Right cardiac atrium (tissue), 5 donors: Measurements from ENCODE around the gene CCNG1. TPM values are rescaled to one million over a fixed set of nuclear protein-coding genes. Genes with fewer than 3 reads are reported as not detected.
"Not testable (repeated sequence)": the region's sequence is repeated elsewhere in the genome, so short reads cannot be mapped to it uniquely, and the experiment has no call there.

Source experiments
- ATAC-seq, 2 donors: fragments of 200-7000 bp; cut with Tn5 transposase; one replicate each; pipeline versions ENCODE4 v1.8.0 to v1.9.1; 2020; ENCODE audit warnings: moderate library complexity in 2 of 2, mild to moderate bottlenecking in 1 of 2
- DNase-seq, 3 donors: peaks; one replicate each; pipeline ENCODE4 v3.0.0-alpha.2; 2020
- H3K27ac ChIP-seq: one replicate; pipeline ENCODE4 v1.5.1; 2013; ENCODE audit warnings: mild to moderate bottlenecking, low read length, control low read depth, moderate library complexity
- H3K27me3 ChIP-seq: one replicate; pipeline ENCODE4 v1.6.1; 2013; ENCODE audit not compliant: control insufficient read depth, insufficient read depth
- H3K4me1 ChIP-seq: one replicate; pipeline ENCODE4 v1.6.1; 2013; ENCODE audit warnings: low read length; ENCODE audit not compliant: control insufficient read depth, insufficient read depth
- H3K4me3 ChIP-seq: one replicate; pipeline ENCODE4 v1.5.1; 2013; ENCODE audit warnings: low read length, control low read depth
- H3K9me3 ChIP-seq: one replicate; pipeline ENCODE4 v1.6.1; 2013; ENCODE audit warnings: low read length; ENCODE audit not compliant: control insufficient read depth
- WGBS: extraction: QIAGEN DNeasy Blood & Tissue Kit; methylation state at CpG from one replicate; pipeline ENCODE4 v1.1.7; 2013; 5-methylcytosine and 5-hydroxymethylcytosine counted together
- intact Hi-C, 4 donors: fragments of 100-400 bp; cut with DNase I; formaldehyde crosslinking; loops; one replicate each; pipeline versions ENCODE4 v1.11.0 to v1.14.0; 2022 to 2023
- long read RNA-seq, 4 donors: library from polyadenylated mRNA; unstranded; transcript quantifications; one replicate each; pipeline ENCODE4 v2.0.0, GENCODE V29; 2020 to 2021
- polyA plus RNA-seq: library from polyadenylated mRNA; stranded (reverse); fragments of 200-250 nt; gene quantifications from one replicate; pipeline ENCODE4 v1.2.3, GENCODE V29; 2013
- total RNA-seq, 4 donors: library from RNA; stranded (reverse); fragmentation: NEBNext Ultra II Directional; extraction: Animal tissue kit (Norgen Biotek cat#: 25700); gene quantifications; one replicate each; pipeline ENCODE4 v1.2.1, GENCODE V29; 2021
- donor health status: healthy with polysubstance abuse.
- donor health status: DM: no; HTN: yes; CAD: no.
- donor health status: DM: no; HTN: no; CAD: no.
- donor health status: DM: no; HTN: yes; CAD: no; lungs with severe emphysema.
- donor health status: DM: yes; HTN: yes; CAD: no.

CCNG1 gene
- total RNA-seq (100 to 1,000 TPM in 2 of 4 donors, 10 to 100 TPM in 2; 88.5 to 116 (median 99.4) TPM), polyA plus RNA-seq (77.4 TPM)
- long read RNA-seq, donor 1, transcript CCNG1-201 (7 exons, 2,458 nt), result major isoform, 279 of 401 reads
- long read RNA-seq, donor 1, transcript CCNG1-202 (8 exons, 2,366 nt), result minor isoform, 91 of 401 reads
- long read RNA-seq, donor 1, partial matches to known transcripts, result 19 of 401 reads
- long read RNA-seq, donor 1, other reads (novel, unspliced or antisense), result 12 of 401 reads
- long read RNA-seq, donor 2, transcript CCNG1-201 (7 exons, 2,458 nt), result major isoform, 65 of 109 reads
- long read RNA-seq, donor 2, transcript CCNG1-202 (8 exons, 2,366 nt), result minor isoform, 36 of 109 reads
- long read RNA-seq, donor 2, partial matches to known transcripts, result 1 of 109 reads
- long read RNA-seq, donor 2, other reads (novel, unspliced or antisense), result 7 of 109 reads
- long read RNA-seq, donor 3, transcript CCNG1-201 (7 exons, 2,458 nt), result major isoform, 548 of 966 reads
- long read RNA-seq, donor 3, transcript CCNG1-202 (8 exons, 2,366 nt), result minor isoform, 367 of 966 reads
- long read RNA-seq, donor 3, transcript CCNG1-211 (6 exons, 919 nt), result minor isoform, 5 of 966 reads
- long read RNA-seq, donor 3, partial matches to known transcripts, result 12 of 966 reads
- long read RNA-seq, donor 3, other reads (novel, unspliced or antisense), result 34 of 966 reads
- long read RNA-seq, donor 4, transcript CCNG1-201 (7 exons, 2,458 nt), result major isoform, 93 of 159 reads
- long read RNA-seq, donor 4, transcript CCNG1-202 (8 exons, 2,366 nt), result minor isoform, 58 of 159 reads
- long read RNA-seq, donor 4, partial matches to known transcripts, result 2 of 159 reads
- long read RNA-seq, donor 4, other reads (novel, unspliced or antisense), result 5 of 159 reads

DNA sequence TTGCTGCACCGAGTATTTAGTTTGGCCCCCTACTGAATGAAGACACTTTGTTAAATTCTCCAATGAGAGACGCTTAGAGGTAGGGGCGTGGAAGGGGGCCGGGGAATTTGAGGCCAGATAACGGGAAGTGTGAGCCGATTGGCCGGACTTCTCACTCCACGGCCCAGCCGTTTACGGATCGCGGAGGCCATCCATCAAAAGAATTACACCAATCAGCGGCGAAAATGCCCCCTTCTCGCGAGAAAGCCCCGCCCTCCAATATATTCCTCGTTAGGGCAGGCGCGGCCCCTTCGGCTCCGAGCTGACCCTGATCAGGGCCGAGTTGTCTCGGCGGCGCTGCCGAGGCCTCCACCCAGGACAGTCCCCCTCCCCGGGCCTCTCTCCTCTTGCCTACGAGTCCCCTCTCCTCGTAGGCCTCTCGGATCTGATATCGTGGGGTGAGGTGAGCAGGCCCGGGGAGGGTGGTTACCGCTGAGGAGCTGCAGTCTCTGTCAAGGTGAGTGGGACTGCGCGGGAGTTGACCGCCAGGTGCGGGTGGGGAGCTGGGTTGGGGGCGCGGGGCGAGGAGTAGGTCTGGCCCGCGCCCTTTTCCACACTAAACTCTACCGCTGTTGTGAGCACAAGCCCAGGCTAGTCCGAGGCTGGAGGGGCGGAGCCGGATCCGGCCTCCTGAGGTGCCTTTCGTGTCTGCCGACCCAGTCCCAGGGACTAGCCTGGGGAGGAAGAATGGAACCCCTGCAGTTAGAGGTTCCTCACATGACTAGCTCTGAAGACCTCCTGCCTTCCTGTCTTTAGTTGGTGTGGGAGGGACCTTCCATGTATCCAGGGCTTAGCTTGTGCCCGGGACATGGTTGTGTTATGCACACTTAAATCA, at the start of gene CCNG1:
Gene CCNG1, plus strand, starts transcription at position 287 of the 874 bp plus-strand sequence. CDS start 1,662 bp downstream, outside the sequence.
- H3K9me3 ChIP-seq, result no peaks in the 10 kb centered on the region
- no peaks in the 10 kb centered on the region for H3K4me1 ChIP-seq
- ATAC-seq, result peak; percentile 99
- under 1% methylated on average over 51 of the region's 51 CpGs for WGBS
- DNase-seq, result peak; percentile 94 to 97 (median 96)
- H3K27ac ChIP-seq, result peak within 1 kb of the TSS; percentile 68
- intact Hi-C loops, result no loop called here
- H3K27me3 ChIP-seq, result no peaks in the 10 kb centered on the region
- H3K4me3 ChIP-seq, result peak within 1 kb of the TSS; percentile 84

DNA sequence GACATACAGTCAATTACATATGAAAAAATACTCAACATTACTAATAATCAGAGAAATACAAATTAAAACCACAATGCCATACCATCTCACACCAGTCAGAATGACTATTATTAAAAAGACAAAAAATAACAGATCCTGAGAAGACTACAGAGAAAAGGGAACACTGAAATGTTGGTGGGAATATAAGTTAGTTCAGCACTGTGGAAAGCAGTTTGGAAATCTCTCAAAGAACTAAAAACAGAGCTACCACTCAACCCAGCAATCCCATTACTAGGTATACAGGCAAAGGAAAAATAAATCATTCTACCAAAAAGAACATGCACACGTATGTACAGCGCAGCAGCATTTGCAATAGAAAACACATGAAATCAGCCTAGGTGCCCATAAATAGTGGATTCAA, 41.6 kb upstream of the CCNG1 start:
- 95% methylated on average over 2 of the region's 2 CpGs for WGBS
- intact Hi-C loops, result no loop called here
- Histone ChIP-seq H3K4me1 (no peaks in the 10 kb centered on the region), H3K27me3 (no peaks in the 10 kb centered on the region), H3K9me3 (no peaks in the 10 kb centered on the region), H3K27ac (no peak overlapping the region), H3K4me3 (no peak overlapping the region)
- DNase-seq, result no peak
- ATAC-seq, result no peak

GRCh38 chr5:163396818-163397340, 40.5 kb upstream of the CCNG1 start:
- WGBS, result 89% methylated on average over 9 of the region's 9 CpGs
- H3K27ac ChIP-seq, intact Hi-C loops, DNase-seq, H3K27me3 ChIP-seq, H3K4me3 ChIP-seq, H3K9me3 ChIP-seq, ATAC-seq, H3K4me1 ChIP-seq: not testable (repeated sequence)

DNA sequence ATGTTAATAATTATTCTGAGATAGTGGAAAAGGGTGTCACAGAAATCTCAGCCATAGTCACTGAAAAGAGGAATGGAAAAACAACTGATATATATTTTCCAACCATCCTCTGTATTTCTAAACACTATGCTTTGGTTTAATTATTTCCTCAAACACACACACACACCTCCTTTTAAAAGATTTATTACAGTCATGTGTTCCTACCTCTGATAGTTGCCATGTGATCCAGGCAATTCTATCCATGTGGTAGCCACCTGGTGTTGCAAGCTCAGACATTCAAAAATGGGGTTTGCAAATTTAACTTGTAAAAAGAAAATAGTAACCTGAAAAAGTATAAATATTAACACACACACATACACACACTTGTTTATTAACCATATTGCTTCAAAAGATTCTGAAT, 40.0 kb upstream of the CCNG1 start:
- no peak for ATAC-seq

DNA sequence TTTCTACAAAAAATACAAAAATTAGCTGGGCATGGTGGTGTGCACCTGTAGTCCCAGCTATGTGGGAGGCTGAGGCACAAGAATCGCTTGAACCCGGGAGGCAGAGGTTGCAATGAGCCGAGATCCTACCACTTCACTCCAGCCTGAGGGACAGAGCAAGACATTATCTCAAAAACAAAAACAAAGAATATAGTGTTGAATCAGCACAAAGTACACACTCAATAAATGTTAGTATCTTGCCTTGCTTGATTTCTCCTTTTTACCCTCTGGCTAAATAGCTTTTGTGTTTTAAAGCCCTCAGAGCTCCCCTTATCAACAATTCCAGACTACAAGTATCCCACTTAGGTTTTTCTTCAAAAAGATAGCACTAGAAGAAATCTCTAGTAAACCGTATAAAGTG, 37.5 kb upstream of the CCNG1 start:
- Histone ChIP-seq H3K4me3 (no peak overlapping the region), H3K27me3 (no peaks in the 10 kb centered on the region), H3K9me3 (no peaks in the 10 kb centered on the region), H3K4me1 (no peaks in the 10 kb centered on the region), H3K27ac (no peak overlapping the region)
- ATAC-seq, result no peak
- 73% methylated on average over 4 of the region's 4 CpGs for WGBS
- DNase-seq, result no peak
- intact Hi-C loops, result no loop called here

More for the DNA sequence above, 40.0 kb upstream of the CCNG1 start:
- no peak overlapping the region for H3K4me3 ChIP-seq
- no peaks in the 10 kb centered on the region for H3K9me3 ChIP-seq
- no peak for DNase-seq
- H3K27me3 ChIP-seq, result no peaks in the 10 kb centered on the region
- intact Hi-C loops, result no loop called here
- H3K27ac ChIP-seq, result no peak overlapping the region
- H3K4me1 ChIP-seq, result no peaks in the 10 kb centered on the region

DNA sequence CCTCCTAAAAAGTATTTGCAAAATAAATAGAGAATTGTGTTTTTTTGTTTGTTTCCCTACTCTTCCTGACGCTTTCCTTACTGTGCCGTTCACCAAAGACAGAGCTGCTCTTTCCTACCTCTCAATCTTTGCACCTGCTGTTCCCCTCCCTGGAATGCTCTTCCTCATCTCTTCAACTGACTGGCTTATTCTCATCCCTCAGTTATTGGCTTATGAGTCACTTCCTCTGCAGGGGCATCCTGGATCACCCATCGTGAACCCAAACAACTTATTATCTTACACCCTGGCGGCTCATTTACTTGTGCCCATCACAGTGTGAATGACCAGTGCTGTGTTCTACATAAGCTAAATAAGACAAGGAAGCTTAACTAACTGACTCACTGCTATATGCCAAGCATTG, 36.1 kb upstream of the CCNG1 start:
- ATAC-seq (no peak), DNase-seq (no peak)
- no peaks in the 10 kb centered on the region for H3K9me3 ChIP-seq
- H3K4me3 ChIP-seq, result no peak overlapping the region
- H3K27ac ChIP-seq, result no peak overlapping the region
- intact Hi-C loops, result no loop called here
- 68% methylated on average over 4 of the region's 4 CpGs for WGBS
- H3K4me1 ChIP-seq, result no peaks in the 10 kb centered on the region
- no peaks in the 10 kb centered on the region for H3K27me3 ChIP-seq

DNA sequence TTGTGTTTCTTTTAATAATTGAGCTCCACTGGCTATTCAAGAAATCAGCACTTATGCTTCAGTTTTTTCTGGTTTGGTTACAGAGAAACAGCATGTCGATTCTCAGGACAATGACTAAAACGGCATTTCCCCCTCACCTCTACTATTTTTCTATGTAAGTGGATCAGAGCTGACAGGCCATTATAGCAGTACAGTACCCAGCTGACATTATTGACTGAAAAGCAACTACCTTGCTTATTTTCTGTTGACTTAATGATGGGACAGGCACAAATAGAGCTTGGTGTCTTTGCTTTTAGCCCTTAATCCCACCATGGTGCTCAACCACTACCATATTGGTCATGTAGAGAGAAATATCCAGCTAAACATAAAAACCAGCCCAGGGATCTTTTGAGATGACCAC, 35.4 kb upstream of the CCNG1 start:
- Histone ChIP-seq H3K27me3 (no peaks in the 10 kb centered on the region), H3K4me1 (no peaks in the 10 kb centered on the region), H3K9me3 (no peaks in the 10 kb centered on the region), H3K4me3 (no peak overlapping the region), H3K27ac (no peak overlapping the region)
- intact Hi-C loops, result no loop called here
- DNase-seq, result no peak
- no peak for ATAC-seq
- 91% methylated on average over 2 of the region's 2 CpGs for WGBS

DNA sequence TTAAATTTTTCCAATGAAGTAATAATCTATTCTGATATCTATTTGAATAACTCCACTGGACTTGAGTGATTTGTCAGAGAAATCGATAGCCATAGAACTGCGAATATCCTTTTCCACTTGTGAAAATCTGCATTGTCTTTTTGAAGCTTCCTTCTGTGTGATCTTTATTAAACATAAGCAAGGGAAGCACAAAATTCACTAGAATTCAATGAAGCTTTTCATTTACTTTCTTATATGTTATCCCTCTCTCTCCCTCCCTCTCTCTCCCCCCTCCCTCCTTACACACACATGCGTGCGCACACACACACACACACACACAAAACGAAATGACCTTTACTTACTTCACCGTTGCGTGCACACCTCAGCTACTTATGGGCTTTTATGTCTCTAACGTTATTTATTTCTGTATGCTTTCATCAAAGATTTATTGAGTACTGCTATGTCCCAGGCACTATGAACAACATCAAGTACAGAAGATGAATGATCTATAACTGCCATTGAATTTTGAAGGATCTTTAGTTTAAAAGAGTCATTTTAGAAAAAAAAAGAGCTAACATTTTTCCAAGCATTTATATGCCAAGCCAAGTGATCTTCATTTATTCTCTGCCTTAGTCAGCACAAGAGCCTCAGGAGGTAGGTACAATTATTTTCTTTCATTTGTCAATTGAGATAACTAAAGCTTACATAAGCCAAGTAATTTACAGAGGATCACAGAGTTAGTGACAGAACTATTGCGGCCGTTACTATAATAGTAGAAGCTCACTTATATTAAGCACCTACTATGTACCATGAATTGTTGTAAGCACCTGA, 32.8 kb upstream of the CCNG1 start:
- no peak for DNase-seq
- no peaks in the 10 kb centered on the region for H3K27me3 ChIP-seq
- no peaks in the 10 kb centered on the region for H3K9me3 ChIP-seq
- no peaks in the 10 kb centered on the region for H3K4me1 ChIP-seq
- H3K4me3 ChIP-seq, result no peak overlapping the region
- ATAC-seq, result no peak
- WGBS, result 85% methylated on average over 10 of the region's 10 CpGs
- H3K27ac ChIP-seq, result no peak overlapping the region
- intact Hi-C loops, result no loop called here

DNA sequence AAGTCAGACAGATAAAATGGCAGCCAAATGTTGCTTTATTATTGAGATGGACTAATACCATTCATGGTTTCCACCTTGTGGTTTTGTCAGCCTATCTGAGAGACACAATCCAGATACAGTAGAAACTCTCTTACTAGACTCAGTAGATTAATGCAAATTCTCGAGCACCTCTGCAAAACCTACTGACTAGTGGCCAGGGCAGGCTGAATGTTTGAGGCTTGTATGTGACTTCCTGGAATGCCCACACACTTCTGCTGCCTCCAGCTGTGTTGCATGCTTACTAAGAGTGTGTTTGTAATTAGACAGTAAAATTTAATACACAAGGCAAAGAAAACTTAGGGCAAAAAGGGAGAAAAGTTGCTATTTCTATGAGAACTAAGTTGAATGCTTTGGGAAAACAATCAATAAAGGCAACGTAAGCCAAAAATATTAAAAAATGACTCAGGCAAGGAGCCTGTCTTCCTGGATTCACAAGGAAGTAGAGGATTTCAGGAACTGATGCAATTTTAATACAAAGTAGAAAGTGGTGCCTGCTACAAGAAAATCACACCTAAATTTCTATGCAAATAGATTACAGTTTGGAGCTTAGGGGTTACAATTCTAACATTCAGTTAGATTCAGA, 30.2 kb upstream of the CCNG1 start:
- no peak overlapping the region for H3K4me3 ChIP-seq
- no peak for ATAC-seq
- intact Hi-C loops, result no loop called here
- no peaks in the 10 kb centered on the region for H3K4me1 ChIP-seq
- no peaks in the 10 kb centered on the region for H3K27me3 ChIP-seq
- WGBS, result 39% methylated on average over 2 of the region's 2 CpGs
- no peaks in the 10 kb centered on the region for H3K9me3 ChIP-seq
- no peak overlapping the region for H3K27ac ChIP-seq
- DNase-seq, result no peak
